ENCODE results near the gene CHMP5. TPM values are rescaled to one million over a fixed set of nuclear protein-coding genes. Genes with fewer than 3 reads are reported as not detected.

Gene CHMP5
- polyA plus RNA-seq, 1 donor (not counting 4 experiments of a cell fraction or from before 2014, with no cell fraction given): 132 TPM

- Histone ChIP-seq H3K9me3 (ENCODE audit: control insufficient read depth, low read depth, low read length) (no peaks in the 10 kb centered on the region), H3K27me3 (ENCODE audit: control insufficient read depth, extremely low read depth, insufficient read depth, low read length) (no peaks in the 10 kb centered on the region), H3K9ac (ENCODE audit: control insufficient read depth, extremely low read depth, insufficient read depth, low read length) (no peak overlapping the region), H2AFZ (ENCODE audit: control insufficient read depth, low read length) (no peak overlapping the region), H3K9me1 (ENCODE audit: control insufficient read depth, extremely low read depth, insufficient read depth, low read length) (peaks cover 2% of the 10 kb centered on the region), H4K20me1 (ENCODE audit: control insufficient read depth, extremely low read depth, insufficient read depth, low read length) (no peaks in the 10 kb centered on the region), H3K36me3 (ENCODE audit: control insufficient read depth in 2 of 2, extremely low read depth in 1 of 2, insufficient read depth in 2 of 2, low read length in 2 of 2) (peaks cover 30 to 53% of the 10 kb centered on the region in 2 experiments), H3K4me2 (ENCODE audit: control insufficient read depth, extremely low read depth, insufficient read depth, low read depth, low read length) (no peak overlapping the region), H3K4me1 (ENCODE audit: control insufficient read depth, extremely low read depth, insufficient read depth, low read length) (peaks cover 20% of the 10 kb centered on the region), H3K4me3 (ENCODE audit: control insufficient read depth in 2 of 3, extremely low read depth in 1 of 3, insufficient read depth in 2 of 3, low read depth in 1 of 3, low read length in 3 of 3) (no peak overlapping the region), H3K27ac (ENCODE audit: control insufficient read depth, insufficient read depth, low read length) (no peak overlapping the region), H3K79me2 (ENCODE audit: control insufficient read depth, insufficient read depth, low read length) (no peaks in the 10 kb centered on the region)
- DNase-seq (ENCODE audit: low read depth, low spot score) (no peak), FAIRE-seq (no peak)
- TF ChIP-seq, protein P1, sequence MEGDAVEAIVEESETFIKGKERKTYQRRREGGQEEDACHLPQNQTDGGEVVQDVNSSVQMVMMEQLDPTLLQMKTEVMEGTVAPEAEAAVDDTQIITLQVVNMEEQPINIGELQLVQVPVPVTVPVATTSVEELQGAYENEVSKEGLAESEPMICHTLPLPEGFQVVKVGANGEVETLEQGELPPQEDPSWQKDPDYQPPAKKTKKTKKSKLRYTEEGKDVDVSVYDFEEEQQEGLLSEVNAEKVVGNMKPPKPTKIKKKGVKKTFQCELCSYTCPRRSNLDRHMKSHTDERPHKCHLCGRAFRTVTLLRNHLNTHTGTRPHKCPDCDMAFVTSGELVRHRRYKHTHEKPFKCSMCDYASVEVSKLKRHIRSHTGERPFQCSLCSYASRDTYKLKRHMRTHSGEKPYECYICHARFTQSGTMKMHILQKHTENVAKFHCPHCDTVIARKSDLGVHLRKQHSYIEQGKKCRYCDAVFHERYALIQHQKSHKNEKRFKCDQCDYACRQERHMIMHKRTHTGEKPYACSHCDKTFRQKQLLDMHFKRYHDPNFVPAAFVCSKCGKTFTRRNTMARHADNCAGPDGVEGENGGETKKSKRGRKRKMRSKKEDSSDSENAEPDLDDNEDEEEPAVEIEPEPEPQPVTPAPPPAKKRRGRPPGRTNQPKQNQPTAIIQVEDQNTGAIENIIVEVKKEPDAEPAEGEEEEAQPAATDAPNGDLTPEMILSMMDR (optimal IDR thresholded peaks at IDR 0.05 in 1 of 3, IDR thresholded peaks at IDR 0.05 in 1 of 3, conservative IDR thresholded peaks at IDR 0.05 in 1 of 3; ENCODE audit: extremely low read depth in 1 of 3, insufficient read depth in 2 of 3, low read length in 3 of 3): no peak
- TF ChIP-seq EZH2 (IDR thresholded peaks at IDR 0.05; ENCODE audit: low read length): no peak
- dilution Hi-C loops (cut with MboI; ENCODE audit: extremely low pct_ligation_motif_present, low sequenced_read_pairs): no loop called here
These were observed 53.4 kb downstream of the CHMP5 start for GRCh38 chr9:33318225-33318624.

DNA sequence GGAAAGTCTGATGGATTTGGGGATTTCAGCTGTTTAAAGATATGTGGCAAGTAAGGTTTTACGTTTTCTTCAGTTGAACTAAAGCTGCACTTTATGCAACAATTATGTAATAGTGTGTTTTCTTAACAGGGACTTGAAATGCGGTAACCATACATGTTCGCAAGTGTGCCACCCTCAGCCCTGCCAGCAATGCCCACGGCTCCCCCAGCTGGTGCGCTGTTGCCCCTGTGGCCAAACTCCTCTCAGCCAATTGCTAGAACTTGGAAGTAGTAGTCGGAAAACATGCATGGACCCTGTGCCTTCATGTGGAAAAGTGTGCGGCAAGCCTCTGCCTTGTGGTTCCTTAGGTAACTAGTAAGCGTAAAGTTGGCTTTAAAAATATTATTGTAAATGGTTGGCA is 53.9 kb downstream of the CHMP5 start:
- dilution Hi-C loops (cut with MboI; ENCODE audit: extremely low pct_ligation_motif_present, low sequenced_read_pairs): no loop called here
- Histone ChIP-seq H3K36me3 (ENCODE audit: control insufficient read depth in 2 of 2, extremely low read depth in 1 of 2, insufficient read depth in 2 of 2, low read length in 2 of 2) (peaks cover 27 to 49% of the 10 kb centered on the region in 2 experiments), H3K4me1 (ENCODE audit: control insufficient read depth, extremely low read depth, insufficient read depth, low read length) (peaks cover 20% of the 10 kb centered on the region), H4K20me1 (ENCODE audit: control insufficient read depth, extremely low read depth, insufficient read depth, low read length) (no peaks in the 10 kb centered on the region), H3K9me3 (ENCODE audit: control insufficient read depth, low read depth, low read length) (no peaks in the 10 kb centered on the region), H3K79me2 (ENCODE audit: control insufficient read depth, insufficient read depth, low read length) (no peaks in the 10 kb centered on the region), H3K27ac (ENCODE audit: control insufficient read depth, insufficient read depth, low read length) (no peak overlapping the region), H3K9ac (ENCODE audit: control insufficient read depth, extremely low read depth, insufficient read depth, low read length) (no peak overlapping the region), H3K9me1 (ENCODE audit: control insufficient read depth, extremely low read depth, insufficient read depth, low read length) (peaks cover 2% of the 10 kb centered on the region), H2AFZ (ENCODE audit: control insufficient read depth, low read length) (no peak overlapping the region), H3K27me3 (ENCODE audit: control insufficient read depth, extremely low read depth, insufficient read depth, low read length) (no peaks in the 10 kb centered on the region), H3K4me3 (ENCODE audit: control insufficient read depth in 2 of 3, extremely low read depth in 1 of 3, insufficient read depth in 2 of 3, low read depth in 1 of 3, low read length in 3 of 3) (no peak overlapping the region), H3K4me2 (ENCODE audit: control insufficient read depth, extremely low read depth, insufficient read depth, low read depth, low read length) (no peak overlapping the region)
- FAIRE-seq (peak; percentile 58), DNase-seq (ENCODE audit: low read depth, low spot score) (no peak)
- TF ChIP-seq EZH2 (IDR thresholded peaks at IDR 0.05; ENCODE audit: low read length): no peak
- TF ChIP-seq, protein P1 (optimal IDR thresholded peaks at IDR 0.05 in 1 of 3, IDR thresholded peaks at IDR 0.05 in 1 of 3, conservative IDR thresholded peaks at IDR 0.05 in 1 of 3; ENCODE audit: extremely low read depth in 1 of 3, insufficient read depth in 2 of 3, low read length in 3 of 3): no peak
